Measurements from ENCODE around the gene ATN1. TPM values are rescaled to one million over a fixed set of nuclear protein-coding genes. Genes with fewer than 3 reads are reported as not detected.
A peak's percentile ranks its signal among the peaks of the same experiment; 100 is the strongest.

The ATN1 gene
- total RNA-seq, 1 donor from 2014 or later, result 118 TPM

DNA sequence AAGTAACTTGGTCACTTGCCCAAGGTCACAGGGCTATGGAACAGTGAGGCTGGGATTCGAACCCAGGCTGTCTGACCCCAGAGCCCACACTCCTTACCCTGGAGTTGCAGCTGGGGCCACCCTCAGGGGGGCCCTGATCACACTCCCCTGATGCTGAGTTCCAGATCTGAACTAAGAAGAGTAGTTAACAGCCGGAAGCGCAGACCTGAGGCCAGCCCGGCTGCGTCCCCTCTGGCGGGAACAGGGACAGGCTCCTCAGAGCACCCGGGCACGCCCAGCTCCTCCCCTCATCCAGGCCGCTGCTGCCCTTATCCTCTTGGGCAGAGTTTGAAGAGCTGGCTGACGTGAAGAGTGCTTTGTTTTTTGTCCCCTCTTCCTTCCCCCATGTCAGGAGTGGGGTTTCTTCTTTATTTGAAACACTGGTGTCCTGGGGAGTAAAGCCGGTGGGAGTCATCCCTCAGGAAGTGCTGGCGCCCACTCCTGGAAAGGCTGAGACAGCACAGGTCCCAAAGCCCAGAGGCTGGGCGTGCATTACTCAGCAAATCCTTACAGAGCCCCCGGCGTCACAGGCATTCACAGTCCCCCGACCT lies 34.0 kb downstream of the ATN1 start:
- H3K27ac Mint-ChIP-seq (ENCODE audit: unreplicated experiment), result peak overlapping the region; percentile 92
- peaks cover 7% of the 10 kb centered on the region for H3K36me3 Mint-ChIP-seq (ENCODE audit: low read depth)
- H3K9me3 Mint-ChIP-seq, result no peaks in the 10 kb centered on the region
- H3K4me1 Mint-ChIP-seq, result peaks cover 20% of the 10 kb centered on the region
- H3K27me3 Mint-ChIP-seq (ENCODE audit: low read depth), result no peaks in the 10 kb centered on the region
- H3K4me3 Mint-ChIP-seq, result peak overlapping the region; percentile 75
- DNase-seq (ENCODE audit: low read depth, low spot score), result peak; percentile 59
- TF ChIP-seq, protein P1, sequence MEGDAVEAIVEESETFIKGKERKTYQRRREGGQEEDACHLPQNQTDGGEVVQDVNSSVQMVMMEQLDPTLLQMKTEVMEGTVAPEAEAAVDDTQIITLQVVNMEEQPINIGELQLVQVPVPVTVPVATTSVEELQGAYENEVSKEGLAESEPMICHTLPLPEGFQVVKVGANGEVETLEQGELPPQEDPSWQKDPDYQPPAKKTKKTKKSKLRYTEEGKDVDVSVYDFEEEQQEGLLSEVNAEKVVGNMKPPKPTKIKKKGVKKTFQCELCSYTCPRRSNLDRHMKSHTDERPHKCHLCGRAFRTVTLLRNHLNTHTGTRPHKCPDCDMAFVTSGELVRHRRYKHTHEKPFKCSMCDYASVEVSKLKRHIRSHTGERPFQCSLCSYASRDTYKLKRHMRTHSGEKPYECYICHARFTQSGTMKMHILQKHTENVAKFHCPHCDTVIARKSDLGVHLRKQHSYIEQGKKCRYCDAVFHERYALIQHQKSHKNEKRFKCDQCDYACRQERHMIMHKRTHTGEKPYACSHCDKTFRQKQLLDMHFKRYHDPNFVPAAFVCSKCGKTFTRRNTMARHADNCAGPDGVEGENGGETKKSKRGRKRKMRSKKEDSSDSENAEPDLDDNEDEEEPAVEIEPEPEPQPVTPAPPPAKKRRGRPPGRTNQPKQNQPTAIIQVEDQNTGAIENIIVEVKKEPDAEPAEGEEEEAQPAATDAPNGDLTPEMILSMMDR (conservative IDR thresholded peaks at IDR 0.05), result peak; percentile 67

GRCh38 chr12:6962285-6963015 lies 34.7 kb downstream of the ATN1 start:
- Mint-ChIP-seq H3K4me3 (peak overlapping the region; percentile 75), H3K27me3 (ENCODE audit: low read depth) (no peaks in the 10 kb centered on the region), H3K4me1 (peaks cover 20% of the 10 kb centered on the region), H3K36me3 (ENCODE audit: low read depth) (peaks cover 7% of the 10 kb centered on the region), H3K9me3 (no peaks in the 10 kb centered on the region), H3K27ac (ENCODE audit: unreplicated experiment) (peak overlapping the region; percentile 92)
- TF ChIP-seq, protein P1 (conservative IDR thresholded peaks at IDR 0.05), result no peak
- DNase-seq (ENCODE audit: low read depth, low spot score), result no peak

- no peaks in the 10 kb centered on the region for H3K9me3 Mint-ChIP-seq
- peaks cover 20% of the 10 kb centered on the region for H3K4me1 Mint-ChIP-seq
- no peak for DNase-seq (ENCODE audit: low read depth, low spot score)
- H3K4me3 Mint-ChIP-seq, result no peak overlapping the region
- H3K27ac Mint-ChIP-seq (ENCODE audit: unreplicated experiment), result no peak overlapping the region
- no peaks in the 10 kb centered on the region for H3K27me3 Mint-ChIP-seq (ENCODE audit: low read depth)
- peaks cover 7% of the 10 kb centered on the region for H3K36me3 Mint-ChIP-seq (ENCODE audit: low read depth)
- TF ChIP-seq, protein P1 (conservative IDR thresholded peaks at IDR 0.05), result no peak
These were observed 35.4 kb downstream of the ATN1 start for GRCh38 chr12:6963016-6963731.

DNA sequence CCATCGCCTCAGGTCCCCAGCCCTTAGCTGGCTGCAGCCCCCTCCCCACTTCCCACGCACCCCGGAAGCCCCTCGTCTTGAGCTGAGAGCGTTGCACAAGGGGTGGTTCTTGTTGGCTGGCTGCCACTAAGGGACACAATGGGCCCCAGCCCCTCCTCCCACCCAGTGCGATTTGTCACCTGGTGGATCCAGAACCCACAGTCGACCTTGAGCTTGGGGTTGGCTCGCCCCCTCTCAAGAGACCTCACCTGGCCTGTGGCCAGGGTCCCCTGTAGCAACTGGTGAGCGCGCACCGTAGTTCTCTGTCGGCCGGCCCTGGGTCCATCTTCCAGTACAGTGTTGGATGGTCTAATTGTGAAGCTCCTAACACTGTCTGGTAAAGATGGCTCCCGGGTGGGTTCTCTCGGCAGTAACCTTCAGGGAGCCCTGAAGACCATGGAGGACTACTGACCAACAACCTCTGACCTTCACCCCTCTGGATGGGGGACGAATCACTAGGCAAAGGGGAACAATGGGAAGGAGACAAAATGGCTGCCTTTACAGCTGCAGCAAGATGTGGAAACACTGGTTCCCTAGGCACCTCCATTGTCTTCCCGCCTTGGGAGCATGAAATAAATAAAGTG lies 36.1 kb downstream of the ATN1 start:
- TF ChIP-seq, protein P1 (conservative IDR thresholded peaks at IDR 0.05), result no peak
- Mint-ChIP-seq H3K9me3 (no peaks in the 10 kb centered on the region), H3K36me3 (ENCODE audit: low read depth) (peaks cover 11% of the 10 kb centered on the region), H3K4me3 (peak overlapping the region; percentile 61), H3K27ac (ENCODE audit: unreplicated experiment) (peak overlapping the region; percentile 67), H3K4me1 (peaks cover 24% of the 10 kb centered on the region), H3K27me3 (ENCODE audit: low read depth) (no peaks in the 10 kb centered on the region)
- DNase-seq (ENCODE audit: low read depth, low spot score), result no peak

GRCh38 chr12:6964605-6965025 lies 36.9 kb downstream of the ATN1 start:
- TF ChIP-seq, protein P1 (conservative IDR thresholded peaks at IDR 0.05), result no peak
- Mint-ChIP-seq H3K36me3 (ENCODE audit: low read depth) (peaks cover 15% of the 10 kb centered on the region), H3K9me3 (no peaks in the 10 kb centered on the region), H3K27ac (ENCODE audit: unreplicated experiment) (peak overlapping the region; percentile 43), H3K27me3 (ENCODE audit: low read depth) (no peaks in the 10 kb centered on the region), H3K4me1 (peaks cover 30% of the 10 kb centered on the region), H3K4me3 (peak overlapping the region; percentile 87)
- DNase-seq (ENCODE audit: low read depth, low spot score), result no peak
